Measurements from ENCODE around the gene MPG.
A peak's percentile ranks its signal among the peaks of the same experiment; 100 is the strongest.

Gene MPG

DNA sequence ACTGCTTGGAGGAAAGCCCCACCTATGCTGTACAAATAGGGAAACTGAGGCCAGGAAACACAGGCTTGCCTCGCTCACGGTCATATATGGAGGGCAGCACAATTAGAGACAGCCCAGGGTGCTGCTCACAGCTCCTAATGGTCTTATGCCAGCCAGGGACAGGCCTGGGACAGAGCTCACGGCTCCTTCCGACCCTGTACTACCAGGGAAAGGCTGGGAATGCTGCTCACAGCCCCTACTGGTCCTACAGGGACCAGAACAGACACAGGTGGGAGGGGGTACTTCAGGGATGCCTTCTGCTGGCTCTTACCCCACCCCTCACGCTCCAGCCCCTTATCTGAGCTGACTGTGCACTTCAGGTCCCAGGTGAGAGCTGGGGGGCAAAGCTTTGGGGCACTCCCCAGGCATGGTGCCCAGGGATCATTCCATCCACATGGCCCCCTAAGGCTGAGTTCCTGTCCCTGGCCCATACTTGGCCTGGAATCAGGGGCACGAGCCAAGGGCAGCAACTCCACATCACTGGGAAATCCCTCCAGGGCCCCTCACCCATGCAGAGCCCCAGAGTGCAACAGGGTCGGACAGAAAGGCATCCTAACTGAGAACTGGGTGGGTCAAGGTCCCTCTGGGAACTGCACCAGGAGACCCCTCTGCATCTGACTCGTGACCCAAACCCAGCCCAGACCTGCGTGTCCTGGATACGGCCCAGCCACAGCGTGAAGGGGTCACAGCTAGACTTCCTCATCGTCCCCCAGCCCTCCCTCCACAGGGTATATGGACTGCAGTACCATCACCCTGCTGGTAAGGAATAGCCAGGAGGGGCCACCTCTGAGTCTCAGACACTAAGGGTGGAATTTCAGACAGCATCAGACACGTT is 11.5 kb upstream of the MPG start:
- DNase-seq (ENCODE audit: low read depth): no peak

- no peak for DNase-seq (ENCODE audit: low read depth)
These were observed 10.7 kb upstream of the MPG start for GRCh38 chr16:67183-67791.

GRCh38 chr16:67884-68789 is 9.9 kb upstream of the MPG start:
- DNase-seq (ENCODE audit: low read depth): no peak

GRCh38 chr16:69181-69580 is 8.8 kb upstream of the MPG start:
- DNase-seq (ENCODE audit: low read depth): no peak

DNA sequence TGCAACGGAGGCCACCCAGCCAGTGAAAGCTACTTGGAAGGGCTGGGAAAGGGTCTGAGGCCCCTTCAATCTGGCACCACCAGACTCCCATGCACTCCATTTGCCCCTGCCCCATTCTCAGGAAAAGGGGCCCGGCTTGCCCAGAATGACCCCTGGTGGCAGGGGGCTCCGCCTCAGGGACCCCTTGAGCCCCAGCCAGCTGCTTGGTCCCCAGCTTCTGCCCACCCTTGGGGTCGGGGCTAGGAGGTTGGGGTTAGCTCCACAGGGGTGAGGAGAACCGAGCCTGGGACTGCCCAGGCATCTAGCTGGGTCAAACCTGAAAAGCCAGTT is 6.8 kb upstream of the MPG start:
- no peak for DNase-seq (ENCODE audit: low read depth)

DNA sequence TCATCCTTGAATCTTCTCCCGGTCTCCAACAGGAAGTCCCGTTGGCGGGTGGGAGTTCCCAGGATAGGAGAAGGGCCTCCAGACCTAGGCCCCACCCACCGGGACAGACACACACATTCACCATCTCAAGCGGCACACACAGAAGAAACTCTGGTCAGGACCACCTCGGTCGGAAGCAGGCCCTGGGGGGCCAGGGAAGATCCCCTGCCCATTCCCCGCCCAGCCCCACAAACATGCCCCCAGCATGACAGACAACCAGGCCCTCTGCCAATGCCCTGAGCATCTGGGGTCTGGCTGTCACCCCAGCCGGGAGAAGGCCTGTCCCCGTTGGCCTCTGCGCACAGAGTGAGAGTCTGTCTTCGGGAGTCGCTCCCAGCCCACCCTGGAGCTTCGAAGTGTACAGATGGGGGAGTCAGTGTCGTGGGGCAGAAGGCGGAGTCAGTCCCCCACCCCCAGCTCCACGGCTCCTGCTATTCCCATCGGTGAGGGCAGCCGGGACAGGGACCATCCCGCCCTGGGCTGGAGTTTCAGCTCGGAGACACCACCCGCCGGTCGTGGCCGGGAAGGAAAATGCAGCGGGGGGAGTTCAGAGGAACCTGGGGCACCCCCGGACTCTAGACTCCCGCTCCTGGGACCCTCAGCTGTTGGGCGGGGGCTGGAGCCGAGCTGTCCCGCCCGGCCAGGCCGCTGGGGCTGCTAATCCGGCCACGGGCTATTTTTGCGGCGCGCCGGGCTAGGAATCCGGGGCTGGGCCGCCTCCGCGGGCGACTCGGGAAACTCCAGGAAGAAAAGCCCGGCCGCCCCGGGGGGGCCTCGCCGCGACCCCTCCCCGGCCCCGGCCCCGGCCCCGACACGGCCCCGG is 6.3 kb upstream of the MPG start:
- DNase-seq (ENCODE audit: low read depth): peak; percentile 63

DNA sequence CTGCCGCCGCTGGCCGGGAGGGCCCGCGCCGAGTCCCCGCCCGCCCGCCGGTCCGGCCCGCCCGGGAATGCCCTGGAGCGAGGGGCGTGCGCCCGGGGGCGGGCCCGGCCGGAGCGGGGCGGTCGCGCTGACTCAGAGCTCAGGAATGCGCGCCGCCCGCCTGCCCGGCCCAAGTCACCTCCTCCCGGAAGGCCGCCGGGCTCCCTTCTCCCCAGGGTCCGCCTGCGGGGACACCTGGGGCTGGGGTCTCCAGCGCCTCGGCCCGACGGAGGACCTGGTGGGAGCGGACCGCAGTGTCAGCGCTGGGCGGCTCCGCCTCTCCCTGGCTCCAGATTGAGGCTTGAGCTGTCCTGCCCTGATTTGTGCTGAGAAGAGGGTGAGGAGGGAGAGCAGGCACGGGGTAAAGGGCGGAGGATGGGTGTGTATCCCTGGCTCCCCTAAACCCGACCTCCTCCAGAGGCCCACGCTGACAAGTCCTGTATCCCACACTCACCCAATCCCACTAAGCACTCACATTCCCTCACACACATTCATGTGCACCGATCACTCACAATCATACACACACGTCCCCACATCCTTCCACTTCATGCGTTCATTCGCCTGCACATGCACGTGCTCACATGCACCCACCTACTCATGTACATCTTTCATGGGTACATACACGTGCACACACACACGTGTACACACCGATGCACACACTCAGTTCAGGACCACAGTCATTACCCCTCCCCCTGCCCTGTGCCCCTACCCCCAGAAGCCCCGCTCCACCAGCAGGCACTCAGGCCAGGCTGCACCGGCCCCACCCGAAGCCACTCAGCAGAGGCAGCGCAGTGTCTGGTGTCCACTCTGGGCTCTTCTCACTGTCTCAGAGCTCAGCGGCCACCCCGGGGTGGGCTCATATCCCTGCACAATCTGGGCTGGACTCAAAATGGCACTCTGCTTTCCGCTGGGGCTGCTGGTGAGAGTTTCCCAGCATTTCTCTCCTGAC is 5.2 kb upstream of the MPG start, which contains the start of gene RHBDF1:
Gene RHBDF1, minus strand, starts transcription at position 71 of the 988 bp plus-strand sequence. CDS start 7,616 bp downstream, outside the sequence.
- peak; percentile 35 for DNase-seq (ENCODE audit: low read depth)

GRCh38 chr16:74051-74746 is 3.8 kb upstream of the MPG start:
- no peak for DNase-seq (ENCODE audit: low read depth)

DNA sequence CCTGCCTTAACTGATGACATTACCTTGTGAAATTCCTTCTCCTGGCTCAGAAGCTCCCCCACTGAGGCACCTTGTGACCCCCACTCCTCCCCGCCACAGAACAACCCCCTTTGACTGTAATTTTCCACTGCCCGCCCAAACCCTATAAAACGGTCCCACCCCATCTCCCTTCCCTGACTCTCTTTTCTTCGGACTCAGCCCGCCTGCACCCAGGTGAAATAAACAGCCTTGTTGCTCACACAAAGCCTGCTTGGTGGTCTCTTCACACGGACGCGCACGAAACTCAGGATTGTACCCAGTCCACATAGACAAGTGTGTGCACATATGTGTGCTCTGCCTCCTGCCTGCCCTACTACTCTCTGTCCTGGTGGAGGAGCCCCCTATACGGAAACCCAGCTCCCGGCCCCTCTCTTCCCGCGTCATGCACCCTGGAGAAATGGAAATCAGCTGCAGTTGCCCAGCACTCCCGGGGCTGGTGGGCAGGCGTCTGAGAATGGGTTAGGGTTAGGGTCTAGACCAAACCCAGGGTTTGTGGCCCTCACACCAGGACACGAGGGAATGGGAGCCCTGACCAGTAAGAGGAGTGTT is 3.2 kb upstream of the MPG start:
- no peak for DNase-seq (ENCODE audit: low read depth)

GRCh38 chr16:75580-76501 is 2.2 kb upstream of the MPG start:
- DNase-seq (ENCODE audit: low read depth): peak; percentile 92

GRCh38 chr16:76535-77272 is 1.3 kb upstream of the MPG start:
- DNase-seq (ENCODE audit: low read depth): peak; percentile 71

- peak; percentile 76 for DNase-seq (ENCODE audit: low read depth)
These were observed 685 bp upstream of the MPG start for GRCh38 chr16:77273-77806.

GRCh38 chr16:78444-79150 is 572 bp downstream of the MPG start:
- DNase-seq (ENCODE audit: low read depth): peak; percentile 51

DNA sequence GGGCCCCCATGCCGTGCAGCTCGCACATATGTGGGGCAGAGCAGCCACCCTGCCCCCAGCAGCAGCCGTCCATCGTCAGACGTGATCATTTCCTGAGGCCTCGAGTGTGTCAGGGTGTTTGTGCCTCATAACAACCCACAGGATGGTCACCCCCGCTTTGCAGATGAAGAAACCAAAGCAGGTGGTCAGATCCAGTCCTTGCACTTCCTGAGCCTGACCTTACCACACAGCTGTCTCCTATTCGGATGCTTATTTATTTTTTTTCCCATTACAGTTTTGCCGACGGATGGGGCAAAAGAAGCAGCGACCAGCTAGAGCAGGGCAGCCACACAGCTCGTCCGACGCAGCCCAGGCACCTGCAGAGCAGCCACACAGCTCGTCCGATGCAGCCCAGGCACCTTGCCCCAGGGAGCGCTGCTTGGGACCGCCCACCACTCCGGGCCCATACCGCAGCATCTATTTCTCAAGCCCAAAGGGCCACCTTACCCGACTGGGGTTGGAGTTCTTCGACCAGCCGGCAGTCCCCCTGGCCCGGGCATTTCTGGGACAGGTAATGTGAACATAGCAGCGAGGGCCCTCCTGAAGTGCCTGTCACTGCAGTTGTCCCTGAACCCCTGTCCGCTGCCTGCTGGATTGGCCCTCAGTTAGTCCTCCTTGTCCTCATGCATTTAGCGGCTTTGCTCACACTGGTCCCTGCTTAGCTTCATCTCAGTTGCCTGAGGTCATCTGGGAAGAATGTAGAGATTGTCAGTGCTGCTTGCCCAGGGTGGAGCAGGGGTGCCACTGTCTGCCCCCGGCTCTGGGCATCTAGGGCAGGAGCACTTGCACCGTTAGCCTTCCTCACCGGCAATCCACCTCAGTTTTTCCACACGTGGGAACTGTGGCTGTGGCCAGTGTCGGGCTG is 1.4 kb downstream of the MPG start:
- DNase-seq (ENCODE audit: low read depth): peak; percentile 54

GRCh38 chr16:83060-83603 is 5.1 kb downstream of the MPG start:
- no peak for DNase-seq (ENCODE audit: low read depth)

Data from amniotic epithelial cell (primary cell).